GM19025 (cell line): ENCODE measurements around the gene SRCAP.
"Not testable (repeated sequence)": the region's sequence is repeated elsewhere in the genome, so short reads cannot be mapped to it uniquely, and the experiment has no call there.

Experiments used
- ATAC-seq: cut with Tn5 transposase; IDR thresholded peaks from one replicate; pipeline ENCODE4 v1.9.1; 2021; ENCODE audit warnings: mild to moderate bottlenecking, low read depth, moderate library complexity; ENCODE audit not compliant: unreplicated experiment

Gene SRCAP

GRCh38 chr16:30697264-30698138 is 1.5 kb upstream of the SRCAP start:
- peak; percentile 80 for ATAC-seq

GRCh38 chr16:30698139-30698815 is 694 bp upstream of the SRCAP start:
- ATAC-seq = peak; percentile 62

- ATAC-seq = no peak
Observed at GRCh38 chr16:30699615-30700099, 686 bp downstream of the SRCAP start.

GRCh38 chr16:30700491-30700890 is 1.5 kb downstream of the SRCAP start:
- ATAC-seq = no peak

- no peak for ATAC-seq
Observed at GRCh38 chr16:30700971-30701370, 2.0 kb downstream of the SRCAP start.

GRCh38 chr16:30703071-30703470 is 4.1 kb downstream of the SRCAP start:
- not testable (repeated sequence) for ATAC-seq

- ATAC-seq = no peak
Observed at GRCh38 chr16:30703971-30704370, 5.0 kb downstream of the SRCAP start.

- ATAC-seq = no peak
Observed at GRCh38 chr16:30706046-30706445, 7.1 kb downstream of the SRCAP start.

- ATAC-seq = no peak
Observed at GRCh38 chr16:30710971-30711370, 12.0 kb downstream of the SRCAP start.

GRCh38 chr16:30711712-30712111 is 12.7 kb downstream of the SRCAP start:
- ATAC-seq = no peak

GRCh38 chr16:30715750-30716445 is 16.9 kb downstream of the SRCAP start:
- no peak for ATAC-seq

GRCh38 chr16:30720086-30720485 is 21.1 kb downstream of the SRCAP start:
- no peak for ATAC-seq

- no peak for ATAC-seq
Observed at GRCh38 chr16:30720694-30721093, 21.7 kb downstream of the SRCAP start.

- ATAC-seq = no peak
Observed at GRCh38 chr16:30721167-30721566, 22.2 kb downstream of the SRCAP start.

GRCh38 chr16:30721606-30722005 is 22.6 kb downstream of the SRCAP start:
- no peak for ATAC-seq

GRCh38 chr16:30722443-30722842 is 23.5 kb downstream of the SRCAP start:
- no peak for ATAC-seq

- no peak for ATAC-seq
Observed at GRCh38 chr16:30722916-30723315, 23.9 kb downstream of the SRCAP start.

- no peak for ATAC-seq
Observed at GRCh38 chr16:30723725-30724355, 24.9 kb downstream of the SRCAP start.

GRCh38 chr16:30724641-30725417 is 25.9 kb downstream of the SRCAP start:
- ATAC-seq = no peak

- no peak for ATAC-seq
Observed at GRCh38 chr16:30725418-30725792, 26.4 kb downstream of the SRCAP start.
